HG03175 (cell line): ENCODE results near the gene MAGI2.

Source experiments
- ATAC-seq: cut with Tn5 transposase; IDR thresholded peaks from one replicate; pipeline ENCODE4 v1.9.1; 2021; ENCODE audit warnings: mild to moderate bottlenecking, moderate library complexity; ENCODE audit not compliant: unreplicated experiment

Gene MAGI2

DNA sequence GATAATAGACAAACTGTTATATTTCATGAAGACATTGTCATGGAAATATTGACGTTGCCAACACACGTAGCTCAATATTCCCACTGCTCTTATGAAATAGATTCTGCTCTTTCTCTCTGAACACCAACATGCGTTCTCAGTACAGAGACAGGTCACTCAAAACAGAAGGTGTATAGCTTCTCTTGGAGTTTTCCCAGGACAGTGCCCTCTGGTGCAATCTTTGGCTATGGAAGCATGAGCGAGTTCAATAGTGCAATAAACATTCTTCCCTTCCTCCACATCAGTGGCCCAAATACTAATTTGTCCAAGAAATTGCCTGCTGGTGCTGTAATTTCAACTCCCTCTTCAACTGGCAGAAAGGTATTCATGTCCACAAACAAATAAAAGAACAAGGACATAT is 145.3 kb downstream of the MAGI2 start:
- ATAC-seq = no peak

DNA sequence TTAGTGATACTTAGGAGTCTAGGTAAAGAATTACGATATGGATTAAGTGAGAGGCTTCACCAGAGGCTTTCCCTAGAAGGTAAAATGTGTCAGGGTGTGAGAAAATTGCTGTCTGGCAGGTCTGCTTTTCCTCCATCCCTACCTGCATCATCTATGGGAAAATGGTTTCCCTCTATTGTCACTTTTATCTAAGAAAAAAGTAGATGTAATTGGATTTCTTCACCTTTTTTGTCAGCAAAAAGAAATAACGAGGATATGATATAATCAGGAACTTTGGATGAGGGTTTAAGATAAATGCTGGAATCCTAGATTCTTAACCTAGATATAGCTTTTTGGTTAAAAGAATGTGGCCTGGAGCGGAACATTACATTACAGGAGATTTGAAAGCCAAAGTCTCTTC is 146.1 kb downstream of the MAGI2 start:
- no peak for ATAC-seq

DNA sequence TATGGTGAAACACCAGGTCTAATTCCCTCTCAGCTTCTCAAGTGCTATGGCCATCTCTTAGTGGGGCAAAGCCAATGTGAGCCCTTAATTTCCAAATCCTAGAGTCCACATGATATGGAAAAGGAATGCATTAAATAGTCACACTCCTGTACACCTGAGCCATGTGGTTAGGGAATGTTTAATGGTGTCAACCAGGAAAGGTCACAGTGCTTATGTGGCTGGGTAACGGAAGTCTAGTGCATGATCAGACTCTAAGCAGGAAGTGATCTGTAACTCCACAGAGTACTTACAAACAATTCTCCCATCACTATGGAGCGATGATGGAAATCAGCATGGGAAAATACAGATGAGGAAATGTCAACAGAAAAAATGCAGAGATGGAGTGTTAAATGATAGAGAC is 148.8 kb downstream of the MAGI2 start:
- no peak for ATAC-seq

DNA sequence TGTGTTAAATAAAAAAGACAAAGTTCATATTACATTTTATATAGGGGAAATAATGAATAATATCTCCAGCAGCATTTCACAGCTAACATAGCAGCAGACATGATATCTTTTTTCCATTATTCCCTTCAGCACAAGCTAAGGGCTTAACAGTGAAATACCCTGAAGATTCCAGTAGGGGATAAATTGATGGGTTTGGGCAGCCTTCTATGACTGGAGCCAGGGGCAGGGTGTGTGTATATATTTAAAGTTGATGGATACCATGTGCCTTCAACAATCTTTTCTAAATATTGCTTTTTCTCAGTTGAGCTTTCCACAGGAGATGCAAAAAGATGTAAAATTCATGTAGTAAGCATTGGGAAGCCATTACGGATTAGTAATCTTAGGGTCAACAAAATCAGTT is 151.2 kb downstream of the MAGI2 start:
- no peak for ATAC-seq

DNA sequence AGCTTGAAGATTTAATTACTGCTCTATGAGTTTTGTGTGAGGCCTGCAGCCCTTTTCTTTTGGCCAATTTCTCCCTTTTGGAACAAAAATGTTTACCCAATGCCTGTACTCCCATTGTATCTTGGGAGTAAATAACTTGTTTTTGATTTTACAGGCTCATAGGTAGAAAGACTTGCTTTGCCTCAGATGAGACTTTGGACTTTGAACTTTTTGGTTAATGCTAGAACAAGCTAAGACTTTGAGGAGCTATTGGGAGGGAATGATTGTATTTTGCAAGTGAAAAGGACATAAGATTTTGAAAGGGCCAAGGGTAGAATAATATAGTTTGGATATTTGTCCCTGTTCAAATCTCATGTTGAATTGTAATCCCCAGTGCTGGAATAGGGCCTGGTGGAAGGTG is 152.0 kb downstream of the MAGI2 start:
- ATAC-seq = no peak

DNA sequence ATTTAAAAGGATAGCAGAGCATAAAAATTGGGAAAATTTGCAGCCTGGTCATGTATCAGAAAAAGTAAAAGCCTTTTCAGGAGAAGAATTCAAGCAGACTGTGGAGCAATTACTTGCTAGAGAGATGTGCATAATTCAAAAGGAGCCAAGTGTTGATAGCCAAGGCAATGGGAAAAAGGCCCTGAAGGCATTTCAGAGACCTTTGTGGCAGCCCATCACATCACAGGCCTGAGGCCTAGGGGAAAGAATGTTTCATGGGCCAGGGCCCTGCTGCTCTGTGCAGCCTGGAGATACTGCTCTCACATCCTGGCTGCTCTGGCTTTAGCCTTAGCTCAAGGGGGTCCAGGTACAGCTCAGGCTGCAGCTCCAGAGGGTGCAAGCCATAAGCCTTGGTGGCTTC is 152.9 kb downstream of the MAGI2 start:
- ATAC-seq = no peak

DNA sequence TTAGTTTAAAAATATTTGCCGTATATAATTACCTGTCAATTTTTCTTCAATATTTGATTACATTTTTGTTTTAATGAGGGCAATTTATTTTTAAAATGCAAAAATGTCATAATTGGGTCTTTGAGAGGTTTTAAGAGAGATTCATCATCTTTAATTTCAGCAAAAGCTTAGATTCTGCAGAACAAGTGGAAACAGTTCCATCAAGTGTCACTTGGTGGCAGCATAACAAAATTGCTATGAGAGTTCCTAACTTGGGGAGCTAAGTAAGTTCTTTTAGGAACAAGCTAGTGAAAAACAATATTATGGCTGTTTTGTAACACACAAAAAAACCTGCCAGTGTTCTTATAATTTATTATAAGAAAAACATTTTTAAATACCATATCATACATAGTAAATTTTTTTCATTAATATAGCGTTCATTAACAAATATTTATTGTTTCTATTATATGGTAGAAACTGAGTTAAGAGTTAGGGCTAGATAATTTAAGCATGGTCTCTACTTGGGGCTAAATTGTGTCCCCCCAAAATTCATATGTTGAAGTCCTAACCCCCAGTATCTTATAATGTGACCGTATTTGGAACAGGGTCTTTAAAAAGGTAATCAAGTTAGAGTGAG is 155.2 kb downstream of the MAGI2 start:
- no peak for ATAC-seq

DNA sequence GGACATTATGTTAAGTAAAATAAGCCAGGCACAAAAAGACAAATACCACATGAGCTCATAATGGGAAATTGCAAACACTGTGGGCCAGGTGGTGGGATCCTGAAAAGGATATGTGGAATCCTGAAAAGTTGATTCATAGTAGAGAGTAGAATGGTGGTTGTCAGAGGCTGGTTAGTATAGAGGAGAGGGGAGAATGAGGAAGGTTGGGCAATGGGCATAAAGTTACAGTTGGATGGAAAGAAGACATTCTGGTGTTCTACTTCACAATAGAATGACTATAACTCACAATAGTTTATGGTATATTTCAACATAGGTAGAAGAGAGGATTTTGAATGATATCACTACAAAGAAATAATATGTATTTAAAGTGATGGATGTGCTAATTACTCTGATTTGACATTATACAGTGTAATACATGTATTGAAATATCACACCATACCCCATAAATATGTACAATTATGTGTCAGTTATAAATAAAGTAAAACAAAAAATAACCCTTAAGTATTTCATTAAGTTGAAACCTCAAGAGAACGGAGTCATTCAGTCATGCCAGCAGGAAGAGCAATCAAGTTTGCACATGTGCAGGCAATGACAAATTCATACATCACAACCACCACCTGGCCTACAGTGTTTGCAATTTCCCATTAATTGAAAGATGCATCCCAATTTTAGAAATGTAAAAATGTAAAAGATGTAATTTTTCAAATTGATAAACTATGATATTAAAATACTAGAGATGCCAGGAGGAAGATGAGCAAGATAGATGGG is 156.7 kb downstream of the MAGI2 start:
- no peak for ATAC-seq

DNA sequence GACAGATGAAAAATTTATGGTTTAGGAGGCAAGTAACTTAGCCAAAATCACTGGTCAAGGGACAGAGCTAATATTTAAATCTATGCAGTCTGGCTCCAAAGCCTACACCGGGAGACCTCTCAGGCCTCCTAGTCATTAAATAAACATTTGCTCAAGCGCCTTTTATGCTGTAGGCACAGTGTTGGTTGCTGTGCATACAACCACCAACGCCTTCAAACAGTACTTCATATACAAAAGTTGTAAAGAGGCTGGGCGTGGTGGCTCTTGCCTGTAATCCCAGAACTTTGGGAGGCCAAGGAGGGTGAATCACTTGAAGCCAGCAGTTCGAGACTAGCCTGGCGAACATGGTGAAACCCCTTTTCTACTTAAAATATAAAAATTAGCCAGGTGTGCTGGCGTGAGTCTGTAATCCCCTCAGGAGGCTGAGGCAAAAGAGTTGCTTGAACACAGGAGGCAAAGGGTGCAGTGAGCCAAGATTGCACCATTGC is 159.8 kb downstream of the MAGI2 start:
- ATAC-seq = no peak

DNA sequence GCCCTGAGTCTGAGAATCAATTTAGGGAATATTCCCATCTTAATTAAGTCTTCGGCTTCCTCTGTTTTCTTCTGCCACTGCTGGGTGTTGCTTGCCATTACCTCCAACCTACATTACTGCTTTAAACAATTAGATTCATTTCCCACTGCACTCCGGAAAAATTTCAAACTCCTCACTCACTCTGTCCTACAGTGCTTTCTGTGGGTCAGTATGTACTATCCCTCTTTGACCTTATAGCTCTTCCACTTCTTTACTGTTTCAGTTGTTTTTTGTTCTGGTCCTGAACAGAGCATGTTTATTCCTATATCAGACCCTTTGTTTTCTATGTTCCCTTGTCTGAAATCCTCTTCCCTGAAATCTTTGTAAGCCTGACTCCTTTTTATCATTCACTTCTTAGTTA is 160.6 kb downstream of the MAGI2 start:
- no peak for ATAC-seq

DNA sequence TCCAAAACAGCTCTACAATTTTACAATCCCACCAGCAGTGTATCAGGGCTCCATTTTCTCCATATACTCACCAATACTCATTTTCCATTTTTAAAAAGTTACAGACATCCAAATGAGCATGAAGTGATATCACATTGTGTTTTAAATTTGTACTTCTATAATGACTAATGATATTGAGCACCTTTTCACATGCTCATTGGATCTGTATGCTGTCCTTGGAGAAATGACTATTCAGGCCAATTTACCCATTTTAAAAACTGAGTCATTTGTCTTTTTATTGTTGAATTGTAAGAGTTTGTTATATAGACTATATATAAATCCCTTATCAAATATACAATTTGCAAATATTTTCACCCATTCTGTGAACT is 162.0 kb downstream of the MAGI2 start:
- no peak for ATAC-seq

DNA sequence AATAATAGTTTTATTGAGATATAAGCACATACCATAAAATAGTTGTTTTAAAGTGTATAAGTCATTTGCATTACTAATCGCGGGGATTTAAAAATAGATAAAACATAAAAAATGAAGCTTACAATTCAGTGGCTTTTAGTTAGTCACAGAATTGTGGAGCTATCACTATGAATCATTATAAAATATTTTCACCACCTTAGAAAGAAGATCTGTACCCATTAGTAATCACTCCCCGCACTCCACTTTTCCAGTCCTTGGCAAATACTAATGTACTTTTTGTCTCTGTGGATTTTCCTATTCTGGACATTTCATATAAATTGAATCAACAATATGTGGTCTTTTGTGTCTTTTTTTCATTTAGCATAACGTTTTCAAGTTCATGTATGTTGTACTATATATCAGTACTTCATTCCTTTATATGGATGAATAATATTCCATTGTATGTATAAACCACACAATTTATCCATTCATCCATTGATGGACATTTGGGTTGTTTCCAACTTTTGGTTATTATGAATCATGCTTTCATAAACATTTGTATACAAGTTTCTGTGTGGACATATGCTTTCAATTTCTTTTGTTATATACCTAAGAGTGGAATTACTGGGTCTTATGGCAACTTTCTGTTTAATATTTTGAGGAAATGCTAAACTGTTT is 162.5 kb downstream of the MAGI2 start:
- ATAC-seq = no peak

DNA sequence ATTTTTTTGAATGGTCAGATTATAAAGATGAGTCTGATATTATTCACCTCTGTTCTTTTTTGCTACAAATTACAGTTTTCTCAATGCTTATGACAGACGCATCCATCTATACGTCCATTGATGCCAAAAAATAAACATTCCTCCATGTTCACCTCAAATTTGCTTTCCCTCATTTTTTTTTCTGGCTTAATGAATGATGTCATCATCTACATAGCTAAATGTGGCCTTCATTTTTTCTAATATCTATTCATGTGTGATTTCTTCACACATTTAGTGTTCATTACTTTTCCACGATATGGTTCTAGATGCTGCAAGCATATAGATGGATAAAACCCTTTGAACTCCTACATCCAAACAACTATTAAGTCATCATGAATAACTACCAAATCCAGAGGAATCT is 163.1 kb downstream of the MAGI2 start:
- ATAC-seq = no peak

DNA sequence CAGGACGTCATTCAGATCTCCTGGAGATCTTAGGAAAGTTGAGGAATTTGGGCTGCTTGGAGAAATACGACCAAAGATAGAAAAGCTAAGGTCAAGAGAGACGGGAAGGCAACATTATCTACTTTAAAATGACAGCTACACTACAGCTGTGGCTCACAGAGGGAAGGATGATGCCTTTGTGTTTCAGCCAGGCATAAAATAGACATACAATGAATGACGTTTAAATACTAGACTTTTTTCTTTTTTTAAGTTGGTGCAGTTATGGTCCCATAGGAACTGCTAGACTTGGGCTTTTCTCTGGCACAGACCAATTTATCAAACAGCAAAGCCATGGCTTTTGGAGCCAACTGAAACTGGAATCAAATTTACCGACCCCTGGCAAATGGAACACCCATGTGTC is 164.8 kb downstream of the MAGI2 start:
- no peak for ATAC-seq

DNA sequence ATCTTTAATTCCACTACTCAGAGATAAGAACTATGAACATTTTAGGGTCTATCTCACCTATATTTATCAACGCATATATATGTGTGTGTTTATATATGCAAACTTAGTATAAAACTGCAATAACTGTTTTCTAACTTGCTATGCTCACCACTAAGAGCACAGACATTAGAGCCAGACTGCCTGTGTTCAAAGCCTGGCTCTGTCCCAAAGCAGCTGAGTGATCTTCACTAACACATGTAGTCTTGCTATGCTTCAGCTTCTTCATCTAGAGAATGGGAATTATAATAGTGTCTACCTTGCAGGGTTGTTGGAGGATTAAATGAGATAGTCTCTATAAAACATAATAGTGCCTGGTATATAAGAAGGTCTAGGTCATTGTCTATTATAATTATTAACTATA is 165.5 kb downstream of the MAGI2 start:
- ATAC-seq = no peak

DNA sequence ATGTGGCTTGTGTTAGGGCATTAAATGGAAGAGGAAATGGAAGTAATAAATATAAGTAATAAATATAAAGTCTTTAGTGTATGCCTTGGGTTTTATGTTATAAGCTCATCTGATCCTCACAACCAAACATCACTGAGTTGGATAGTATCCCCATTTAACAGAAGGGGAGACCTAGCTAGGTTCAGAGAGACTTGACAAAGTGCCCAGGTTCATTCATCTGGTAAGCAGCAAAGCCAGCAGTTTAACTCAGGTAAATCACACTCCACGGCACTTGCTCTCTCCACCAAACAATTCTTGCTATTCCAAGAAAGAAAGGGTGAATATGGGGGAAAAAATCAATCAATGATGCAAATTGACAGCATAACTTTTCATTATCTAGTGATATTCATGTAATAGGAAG is 167.3 kb downstream of the MAGI2 start:
- no peak for ATAC-seq

DNA sequence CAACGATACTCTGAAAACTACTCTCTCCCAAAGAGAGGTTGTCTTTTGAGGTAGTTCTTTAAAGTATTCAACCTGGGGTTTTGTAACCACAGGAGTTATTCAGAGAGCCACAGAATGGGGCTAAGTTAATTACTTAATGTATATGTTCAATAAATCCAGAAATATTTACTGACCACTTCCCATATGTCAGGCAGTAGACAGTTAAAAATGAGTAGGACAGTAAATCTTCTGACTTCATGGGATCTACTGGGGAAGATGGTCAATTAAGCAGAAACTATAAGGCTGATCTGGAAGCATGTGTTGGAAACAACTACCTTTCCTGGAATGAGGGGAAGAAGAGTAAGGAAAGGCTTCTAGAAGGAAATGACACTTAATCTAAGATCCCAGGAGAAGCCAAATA is 167.7 kb downstream of the MAGI2 start:
- no peak for ATAC-seq

DNA sequence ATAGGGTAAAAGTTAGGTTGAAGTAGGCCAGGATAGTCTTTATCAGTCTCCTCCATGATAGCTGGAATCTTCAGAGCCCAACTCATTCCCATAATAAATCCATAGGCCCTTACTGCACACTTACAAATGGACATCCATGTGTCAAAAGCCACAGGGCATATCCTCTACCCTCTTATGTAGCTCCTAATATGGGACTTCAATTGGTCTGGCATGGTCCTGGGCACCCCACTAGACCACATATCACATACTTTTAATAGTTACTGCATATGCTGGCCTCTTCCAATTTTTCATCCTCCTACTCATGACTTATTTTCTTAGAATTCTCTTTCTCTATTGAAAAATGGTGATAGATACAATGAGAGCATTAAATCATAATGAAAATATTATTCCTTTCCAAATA is 169.3 kb downstream of the MAGI2 start:
- ATAC-seq = no peak

DNA sequence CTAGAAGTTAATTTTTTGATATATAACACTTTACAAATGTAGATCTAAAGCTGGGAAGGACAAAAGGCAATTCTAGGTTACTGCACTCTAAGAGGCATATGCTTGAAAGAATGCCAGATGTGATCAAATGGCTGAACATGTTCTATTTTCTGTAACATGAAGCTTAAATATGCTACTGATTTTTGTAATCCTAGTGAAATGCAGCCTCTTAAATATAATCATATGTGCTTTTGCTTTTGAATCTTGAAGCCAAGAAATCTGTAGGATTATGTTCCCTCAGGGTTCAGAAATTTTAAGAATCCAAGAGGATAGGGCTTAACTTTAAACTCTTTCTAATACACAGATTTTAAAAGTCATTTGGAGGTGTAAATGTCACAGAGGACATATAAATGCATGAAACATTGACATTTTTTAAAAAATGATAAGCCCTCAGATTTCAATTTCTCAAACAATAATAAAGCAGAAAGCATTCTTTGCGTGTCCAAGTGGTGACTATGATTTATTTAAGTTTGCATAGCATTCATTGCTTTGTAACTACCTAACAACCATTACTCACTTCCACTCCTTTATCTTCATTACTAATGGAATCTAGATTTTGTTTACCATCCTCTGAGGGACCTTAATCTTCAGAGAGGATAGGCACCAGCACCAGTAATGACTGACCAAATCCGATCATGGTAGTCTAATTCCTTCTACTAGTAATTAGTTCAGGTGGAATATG is 170.4 kb downstream of the MAGI2 start:
- no peak for ATAC-seq

DNA sequence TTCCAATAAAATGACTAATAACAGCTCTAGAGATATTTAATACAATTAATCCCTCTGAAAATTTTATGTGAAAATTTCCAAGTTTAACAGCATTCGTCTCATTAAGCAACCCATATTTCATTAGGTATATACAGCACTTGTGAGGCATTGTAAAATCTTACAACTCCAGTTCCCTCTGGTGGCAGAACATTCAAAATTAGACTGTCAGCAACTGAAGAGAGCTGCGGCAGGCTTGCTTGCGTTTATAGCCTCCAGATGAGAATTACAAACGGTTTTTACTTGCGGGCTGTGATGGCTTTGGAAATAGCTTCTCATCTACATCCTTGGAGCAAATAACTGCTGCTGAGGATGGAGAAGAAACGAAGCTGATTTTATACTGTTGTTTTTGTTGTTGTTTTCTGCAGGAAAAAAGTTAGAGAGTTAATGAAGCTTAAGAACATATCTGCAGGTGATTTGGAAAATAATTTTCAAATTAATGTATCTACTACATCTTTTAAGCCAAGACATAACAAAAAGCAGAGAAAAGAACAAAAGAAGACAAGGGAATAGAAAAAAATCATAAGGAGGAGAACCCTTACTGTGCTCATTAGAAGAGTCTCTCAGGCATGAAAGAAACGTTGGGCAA is 171.3 kb downstream of the MAGI2 start:
- ATAC-seq = no peak

DNA sequence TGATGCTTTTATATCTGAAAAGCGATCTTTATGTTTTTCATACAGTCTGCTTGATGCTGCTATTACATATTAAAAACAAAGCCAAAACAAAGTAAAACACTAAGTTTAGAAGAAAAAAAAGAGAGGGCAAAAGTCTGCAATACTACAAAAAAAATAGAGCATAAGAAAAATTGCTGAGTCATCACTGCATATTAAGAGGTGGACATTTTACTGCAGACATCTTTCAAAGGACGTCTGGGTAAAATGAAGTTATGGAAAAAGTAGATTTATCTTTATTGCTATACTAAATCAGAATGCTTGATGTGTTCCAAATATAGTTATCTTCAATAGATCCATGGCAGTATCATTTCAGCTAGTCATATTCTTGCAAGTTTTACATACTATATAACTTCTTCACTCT is 172.0 kb downstream of the MAGI2 start:
- ATAC-seq = no peak
